ACHN (cell line): ENCODE data around the gene UQCC2.

Source experiments
- DNase-seq: peaks from one replicate; pipeline ENCODE4 v3.0.0-alpha.2; 2015
- in situ Hi-C: cut with HindIII; loops from 2 replicates; pipeline ENCODE4 v1.10.0; 2017; ENCODE audit warnings: low sequenced_read_pairs, low pct_ligation_motif_present, low pct_unique_long_range_greater_than_20kb

The UQCC2 gene

GRCh38 chr6:33711140-33712129 lies at the start of gene UQCC2:
Gene UQCC2, minus strand, starts transcription at chr6:33711700. Its CDS starts 14 bp downstream, at chr6:33711686.
- in situ Hi-C loops: no loop called here

GRCh38 chr6:33759887-33760629 lies 48.6 kb upstream of the UQCC2 start:
- in situ Hi-C loops: no loop called here
- DNase-seq: no peak

More at GRCh38 chr6:33711140-33712129, at the start of gene UQCC2:
- peak; percentile 94 for DNase-seq

GRCh38 chr6:33758815-33759216 lies 47.3 kb upstream of the UQCC2 start:
- DNase-seq: no peak
- in situ Hi-C loops: no loop called here

GRCh38 chr6:33757906-33758305 lies 46.4 kb upstream of the UQCC2 start:
- in situ Hi-C loops: no loop called here
- no peak for DNase-seq

- DNase-seq: no peak
- in situ Hi-C loops: no loop called here
These were observed 45.6 kb upstream of the UQCC2 start for GRCh38 chr6:33757113-33757512.

GRCh38 chr6:33756211-33756954 lies 44.9 kb upstream of the UQCC2 start:
- in situ Hi-C loops: no loop called here
- DNase-seq: no peak

GRCh38 chr6:33755070-33755869 lies 43.8 kb upstream of the UQCC2 start:
- in situ Hi-C loops: no loop called here
- DNase-seq: peak; percentile 52

- in situ Hi-C loops: no loop called here
- DNase-seq: no peak
These were observed 42.7 kb upstream of the UQCC2 start for GRCh38 chr6:33754222-33754621.

GRCh38 chr6:33752646-33753015 lies 41.1 kb upstream of the UQCC2 start:
- in situ Hi-C loops: no loop called here
- DNase-seq: no peak

- no peak for DNase-seq
- in situ Hi-C loops: no loop called here
These were observed 40.5 kb upstream of the UQCC2 start for GRCh38 chr6:33751771-33752645.

GRCh38 chr6:33750244-33750991 lies 38.9 kb upstream of the UQCC2 start:
- in situ Hi-C loops: no loop called here
- DNase-seq: no peak

- in situ Hi-C loops: no loop called here
- no peak for DNase-seq
These were observed 37.9 kb upstream of the UQCC2 start for GRCh38 chr6:33749401-33749800.

- in situ Hi-C loops: no loop called here
- no peak for DNase-seq
These were observed 37.3 kb upstream of the UQCC2 start for GRCh38 chr6:33748841-33749240.

- DNase-seq: no peak
- in situ Hi-C loops: no loop called here
These were observed 36.3 kb upstream of the UQCC2 start for GRCh38 chr6:33747823-33748222.

GRCh38 chr6:33746651-33747100 lies 35.2 kb upstream of the UQCC2 start, which contains the start of gene IP6K3:
Gene IP6K3, minus strand, starts transcription at chr6:33746905. Its CDS starts 11,429 bp downstream, at chr6:33735476.
- no peak for DNase-seq
- in situ Hi-C loops: no loop called here

GRCh38 chr6:33746036-33746600 lies 34.6 kb upstream of the UQCC2 start:
- DNase-seq: peak; percentile 26
- in situ Hi-C loops: no loop called here
